NCI-H524 treated with DMSO at 0.1 percent for 48 hours (cell line): ENCODE measurements around the gene AKAP9.
A peak's percentile ranks its signal among the peaks of the same experiment; 100 is the strongest.
"Not testable (repeated sequence)": the region's sequence is repeated elsewhere in the genome, so short reads cannot be mapped to it uniquely, and the experiment has no call there.

Source experiments
- DNase-seq: peaks from one replicate; lab custom pipeline; 2025; lab: John Stamatoyannopoulos, UW

Gene AKAP9

GRCh38 chr7:92064438-92065029, 123.9 kb downstream of the AKAP9 start:
- no peak for DNase-seq

GRCh38 chr7:92071032-92071431, 130.4 kb downstream of the AKAP9 start:
- no peak for DNase-seq

GRCh38 chr7:92072121-92072520, 131.5 kb downstream of the AKAP9 start:
- DNase-seq, result no peak

- DNase-seq, result no peak
These were observed 132.0 kb downstream of the AKAP9 start for GRCh38 chr7:92072708-92073107.

- DNase-seq, result no peak
These were observed 134.9 kb downstream of the AKAP9 start for GRCh38 chr7:92075455-92076158.

- DNase-seq, result no peak
These were observed 135.8 kb downstream of the AKAP9 start for GRCh38 chr7:92076509-92076908.

- DNase-seq, result not testable (repeated sequence)
These were observed 143.3 kb downstream of the AKAP9 start for GRCh38 chr7:92083922-92084321.

GRCh38 chr7:92088266-92088665, 147.6 kb downstream of the AKAP9 start:
- DNase-seq, result no peak

GRCh38 chr7:92092210-92092609, 151.5 kb downstream of the AKAP9 start:
- DNase-seq, result no peak

- no peak for DNase-seq
These were observed 154.7 kb downstream of the AKAP9 start for GRCh38 chr7:92095380-92095779.

- DNase-seq, result no peak
These were observed 159.9 kb downstream of the AKAP9 start for GRCh38 chr7:92100534-92100933.

GRCh38 chr7:92102862-92103261, 162.2 kb downstream of the AKAP9 start:
- DNase-seq, result not testable (repeated sequence)

- no peak for DNase-seq
These were observed 168.2 kb downstream of the AKAP9 start for GRCh38 chr7:92108821-92109220.

- no peak for DNase-seq
These were observed 170.2 kb downstream of the AKAP9 start for GRCh38 chr7:92110857-92111256.

GRCh38 chr7:92115821-92116220, 175.2 kb downstream of the AKAP9 start:
- DNase-seq, result peak; percentile 82

- DNase-seq, result no peak
These were observed 176.3 kb downstream of the AKAP9 start for GRCh38 chr7:92116949-92117348.

GRCh38 chr7:92119213-92119759, 178.6 kb downstream of the AKAP9 start:
- DNase-seq, result no peak

- DNase-seq, result no peak
These were observed 181.0 kb downstream of the AKAP9 start for GRCh38 chr7:92121681-92122080.

GRCh38 chr7:92131093-92131492, 190.4 kb downstream of the AKAP9 start:
- DNase-seq, result no peak

- no peak for DNase-seq
These were observed 191.2 kb downstream of the AKAP9 start for GRCh38 chr7:92131764-92132330.

- DNase-seq, result no peak
These were observed 192.6 kb downstream of the AKAP9 start for GRCh38 chr7:92133133-92133736.

- DNase-seq, result peak; percentile 38
These were observed 193.1 kb downstream of the AKAP9 start for GRCh38 chr7:92133737-92134270.
